PC-9 (cell line): ENCODE measurements around the gene CTBP2. TPM values are rescaled to one million over a fixed set of nuclear protein-coding genes. Genes with fewer than 3 reads are reported as not detected.

Experiments used
- BruUV-seq: library from RNA; stranded (reverse); fragments of 400-500 nt; replicated peaks from 2 replicates; lab custom pipeline; 2021; lab: Mats Ljungman, UMichigan
- CTCF ChIA-PET: fragments of 300-600 bp; sonication (Branson Sonifier 250); formaldehyde crosslinking; loops from one replicate; lab custom pipeline; 2022; ENCODE audit warnings: antibody characterized with exemption; lab: Charles Lee
- POLR2A ChIA-PET: fragments of 300-600 bp; sonication (Branson Sonifier 250); formaldehyde crosslinking; loops from one replicate; lab custom pipeline; 2022; ENCODE audit warnings: antibody characterized with exemption; ENCODE audit not compliant: unreplicated experiment; lab: Charles Lee
- DNase-seq, 2 experiments: peaks; one replicate each; pipeline versions ENCODE4 v3.0.0 to v3.0.0-alpha.2; 2015 to 2022; ENCODE audit warnings: mixed read lengths in 1 of 2
- H2AFZ ChIP-seq: fragments of 200-600 bp; sonication (generic); 2 replicates; pipeline ENCODE4 v1.8.1; 2017; ENCODE audit warnings: antibody characterized with exemption
- H3F3A ChIP-seq: fragments of 200-600 bp; sonication (generic); 2 replicates; pipeline ENCODE4 v1.8.1; 2017; ENCODE audit warnings: antibody characterized with exemption, mild to moderate bottlenecking, low read depth; ENCODE audit not compliant: insufficient read depth
- H3K27ac ChIP-seq: fragments of 200-600 bp; sonication (generic); 2 replicates; pipeline ENCODE4 v1.6.1; 2016; ENCODE audit warnings: mixed run types
- H3K27me3 ChIP-seq: fragments of 200-600 bp; sonication (generic); 2 replicates; pipeline ENCODE4 v1.6.1; 2016; ENCODE audit warnings: low read depth, mixed run types; ENCODE audit not compliant: insufficient read depth
- H3K36me3 ChIP-seq: fragments of 200-600 bp; sonication (generic); 2 replicates; pipeline ENCODE4 v1.6.1; 2016; ENCODE audit warnings: low read depth, mixed run types
- H3K4me1 ChIP-seq: fragments of 200-600 bp; sonication (generic); replicated peaks from 2 replicates; pipeline ENCODE4 v1.6.1; 2016; ENCODE audit warnings: mixed run types; ENCODE audit not compliant: insufficient read depth
- H3K4me2 ChIP-seq: fragments of 200-600 bp; sonication (generic); 2 replicates; pipeline ENCODE4 v1.6.1; 2017; ENCODE audit warnings: mixed run types
- H3K4me3 ChIP-seq: fragments of 200-600 bp; sonication (generic); 2 replicates; pipeline ENCODE4 v1.6.1; 2016; ENCODE audit warnings: mixed run types
- H3K79me2 ChIP-seq: fragments of 200-600 bp; sonication (generic); 2 replicates; pipeline ENCODE4 v1.6.1; 2017; ENCODE audit warnings: low read depth, mixed run types
- H3K9me2 ChIP-seq: fragments of 200-600 bp; sonication (generic); 2 replicates; pipeline ENCODE4 v1.8.1; 2017; ENCODE audit warnings: mild to moderate bottlenecking; ENCODE audit not compliant: insufficient read depth
- H3K9me3 ChIP-seq: fragments of 200-600 bp; sonication (generic); 2 replicates; pipeline ENCODE4 v1.8.1; 2016; ENCODE audit warnings: low read depth; ENCODE audit not compliant: insufficient read depth
- H4K20me1 ChIP-seq: fragments of 200-600 bp; sonication (generic); 2 replicates; pipeline ENCODE4 v1.8.1; 2017; ENCODE audit not compliant: insufficient read depth
- CTCF ChIP-seq: fragments of 200-600 bp; sonication (generic); conservative IDR thresholded peaks from 2 replicates; pipeline ENCODE4 v1.6.1; 2017; ENCODE audit warnings: mixed run types, antibody characterized with exemption, mild to moderate bottlenecking, moderate library complexity
- EZH2 ChIP-seq: fragments of 200-600 bp; sonication (generic); IDR thresholded peaks from 2 replicates; pipeline ENCODE4 v1.8.0; 2017; ENCODE audit warnings: antibody characterized with exemption, low read depth
- intact Hi-C: fragments of 100-400 bp; cut with micrococcal nuclease; formaldehyde crosslinking; loops from one replicate; pipeline ENCODE4 v1.10.0; 2022; ENCODE audit not compliant: unreplicated experiment
- total RNA-seq: library from RNA; stranded (reverse); gene quantifications from 2 replicates; pipeline ENCODE4 v1.2.3, GENCODE V29; 2021

Gene CTBP2
- total RNA-seq, 1 experiment from 2014 or later = 60.5 TPM

GRCh38 chr10:124941823-124942222, 218.5 kb downstream of the CTBP2 start, which contains the start of gene ZRANB1:
ZRANB1 (plus strand) TSS chr10:124942123; CDS start chr10:124942494, 371 bp downstream.
- no peaks in the 10 kb centered on the region for H3K27me3 ChIP-seq
- no peak for DNase-seq
- no peaks in the 10 kb centered on the region for H3F3A ChIP-seq
- H2AFZ ChIP-seq = no peak within 1 kb of the TSS
- BruUV-seq = no TSS peak
- peaks cover 82% of the 10 kb centered on the region for H3K79me2 ChIP-seq
- H3K36me3 ChIP-seq = no peaks in the 10 kb centered on the region; the same call in 1 of the 2 replicates
- CTCF ChIA-PET = no interaction called here
- POLR2A ChIA-PET = no interaction called here
- no peak for TF ChIP-seq EZH2
- no peak for TF ChIP-seq CTCF
- intact Hi-C loops = no loop called here
- H3K4me2 ChIP-seq = no peak within 1 kb of the TSS
- H3K9me2 ChIP-seq = no peaks in the 10 kb centered on the region
- H3K4me1 ChIP-seq = no peaks in the 10 kb centered on the region
- no peak within 1 kb of the TSS for H3K27ac ChIP-seq
- H4K20me1 ChIP-seq = peaks cover 25% of the 10 kb centered on the region
- H3K9me3 ChIP-seq = no peaks in the 10 kb centered on the region
- H3K4me3 ChIP-seq = no peak within 1 kb of the TSS

- no peak for DNase-seq
- POLR2A ChIA-PET = no interaction called here
- Histone ChIP-seq H3K4me1 (no peaks in the 10 kb centered on the region), H3K4me3 (no peak overlapping the region), H3K27ac (no peak overlapping the region), H3K79me2 (peaks cover 83% of the 10 kb centered on the region), H3K4me2 (no peak overlapping the region), H3F3A (no peaks in the 10 kb centered on the region), H3K36me3 (no peaks in the 10 kb centered on the region; the same call in 1 of the 2 replicates), H4K20me1 (peaks cover 35% of the 10 kb centered on the region), H3K9me3 (no peaks in the 10 kb centered on the region), H3K27me3 (no peaks in the 10 kb centered on the region), H3K9me2 (no peaks in the 10 kb centered on the region), H2AFZ (no peak overlapping the region)
- TF ChIP-seq EZH2 (no peak), CTCF (no peak)
- CTCF ChIA-PET = interaction anchor here (0.6 kb wide), 1 partner anchor 52 kb away, joined by 3 read pairs; no protein-coding TSS in a partner anchor
- intact Hi-C loops = no loop called here
- no TSS peak for BruUV-seq
These were observed 221.1 kb downstream of the CTBP2 start for GRCh38 chr10:124939290-124939689.

- H3K9me2 ChIP-seq = no peaks in the 10 kb centered on the region
- no TSS peak for BruUV-seq
- no peaks in the 10 kb centered on the region for H3K36me3 ChIP-seq
- no peak overlapping the region for H3K27ac ChIP-seq
- H3F3A ChIP-seq = no peaks in the 10 kb centered on the region
- TF ChIP-seq CTCF = no peak
- TF ChIP-seq EZH2 = no peak
- ChIA-PET POLR2A (interaction anchor here (0.6 kb wide), 1 partner anchor 733 kb away, joined by 14 read pairs; no protein-coding TSS in a partner anchor), CTCF (interaction anchor here (0.6 kb wide), 1 partner anchor 940 kb away, joined by 7 read pairs; no protein-coding TSS in a partner anchor)
- H3K4me3 ChIP-seq = no peak overlapping the region
- H3K79me2 ChIP-seq = peaks cover 80% of the 10 kb centered on the region
- DNase-seq = no peak
- H4K20me1 ChIP-seq = peaks cover 39% of the 10 kb centered on the region
- H2AFZ ChIP-seq = no peak overlapping the region
- no peak overlapping the region for H3K4me2 ChIP-seq
- intact Hi-C loops = no loop called here
- H3K4me1 ChIP-seq = no peaks in the 10 kb centered on the region
- no peaks in the 10 kb centered on the region for H3K27me3 ChIP-seq
- no peaks in the 10 kb centered on the region for H3K9me3 ChIP-seq
These were observed 223.6 kb downstream of the CTBP2 start for GRCh38 chr10:124936813-124937212.
